OCI-LY1 (cell line): ENCODE results near the gene PTPRM.

ENCODE experiments used
- H2AFZ ChIP-seq: fragments of 200-600 bp; sonication (generic), shearing (Covaris generic); 2 replicates; pipeline ENCODE4 v1.6.0; 2014; ENCODE audit warnings: antibody characterized with exemption, mild to moderate bottlenecking, low read length
- H3F3A ChIP-seq: fragments of 200-600 bp; sonication (generic), shearing (Covaris generic); 2 replicates; pipeline ENCODE4 v1.6.0; 2014; ENCODE audit warnings: mild to moderate bottlenecking, antibody characterized with exemption, low read length, moderate library complexity; ENCODE audit not compliant: insufficient read depth
- H3K27ac ChIP-seq: fragments of 200-600 bp; sonication (generic); 2 replicates; pipeline ENCODE4 v1.5.1; 2014; ENCODE audit warnings: low read length, mixed run types, mild to moderate bottlenecking, low read depth; ENCODE audit not compliant: poor library complexity, severe bottlenecking
- H3K27me3 ChIP-seq: fragments of 200-600 bp; sonication (generic); 2 replicates; pipeline ENCODE4 v1.6.0; 2014; ENCODE audit warnings: antibody characterized with exemption, mild to moderate bottlenecking, low read length, moderate library complexity; ENCODE audit not compliant: insufficient read depth
- H3K36me3 ChIP-seq: fragments of 200-600 bp; sonication (generic); 2 replicates; pipeline ENCODE4 v1.6.1; 2014; ENCODE audit warnings: mild to moderate bottlenecking, antibody characterized with exemption, low read length, moderate library complexity, mixed read lengths; ENCODE audit not compliant: insufficient read depth
- H3K4me1 ChIP-seq: fragments of 200-600 bp; sonication (generic); 2 replicates; pipeline ENCODE4 v1.5.1; 2014; ENCODE audit warnings: mild to moderate bottlenecking, low read length, moderate library complexity; ENCODE audit not compliant: insufficient read depth, severe bottlenecking
- H3K4me2 ChIP-seq: fragments of 200-600 bp; sonication (generic), shearing (Covaris generic); 2 replicates; pipeline ENCODE4 v1.6.1; 2014; ENCODE audit warnings: low read length
- H3K4me3 ChIP-seq: fragments of 200-600 bp; sonication (generic); 2 replicates; pipeline ENCODE4 v1.5.1; 2014; ENCODE audit warnings: low read length, low read depth, mild to moderate bottlenecking, mixed read lengths; ENCODE audit not compliant: poor library complexity, severe bottlenecking
- H3K79me2 ChIP-seq: fragments of 200-600 bp; shearing (Covaris generic); 2 replicates; pipeline ENCODE4 v1.6.1; 2016; ENCODE audit warnings: mixed run types, low read length, mixed read lengths; ENCODE audit not compliant: insufficient read depth
- H3K9ac ChIP-seq: fragments of 200-600 bp; sonication (generic), shearing (Covaris generic); 2 replicates; pipeline ENCODE4 v1.6.1; 2014; ENCODE audit warnings: mild to moderate bottlenecking, low read length, mixed read lengths
- H3K9me2 ChIP-seq: fragments of 200-600 bp; sonication (generic), shearing (Covaris generic); 2 replicates; pipeline ENCODE4 v1.6.1; 2014; ENCODE audit warnings: low read depth, mild to moderate bottlenecking, low read length, mixed read lengths
- H3K9me3 ChIP-seq: fragments of 200-600 bp; shearing (Covaris generic); 2 replicates; pipeline ENCODE4 v1.6.1; 2014; ENCODE audit warnings: low read length, mixed read lengths
- H4K20me1 ChIP-seq: fragments of 200-600 bp; sonication (generic), shearing (Covaris generic); 2 replicates; pipeline ENCODE4 v1.6.0; 2016; ENCODE audit warnings: mild to moderate bottlenecking, low read length; ENCODE audit not compliant: insufficient read depth
- EZH2 ChIP-seq: fragments of 200-600 bp; sonication (generic), shearing (Covaris generic); IDR thresholded peaks from 2 replicates; pipeline ENCODE4 v1.8.0; 2017; ENCODE audit warnings: borderline replicate concordance, mixed run types, mild to moderate bottlenecking, antibody characterized with exemption, low read length, moderate library complexity, mixed read lengths
- TF ChIP-seq, protein P1 (sequence below): fragments of 200-600 bp; sonication (generic), shearing (Covaris generic); IDR thresholded peaks from 2 replicates; pipeline ENCODE4 v1.5.1; 2017; ENCODE audit warnings: mild to moderate bottlenecking, antibody characterized with exemption, low read length, moderate library complexity, mixed read lengths

PTPRM gene

GRCh38 chr18:8130096-8130495 is 563.0 kb downstream of the PTPRM start:
- no peaks in the 10 kb centered on the region for H3K9me2 ChIP-seq
- no peak overlapping the region for H3K9ac ChIP-seq
- H3K4me2 ChIP-seq: no peak overlapping the region
- H3K79me2 ChIP-seq: no peaks in the 10 kb centered on the region
- H3K9me3 ChIP-seq: no peaks in the 10 kb centered on the region
- H3K27ac ChIP-seq: no peak overlapping the region
- TF ChIP-seq, protein P1, sequence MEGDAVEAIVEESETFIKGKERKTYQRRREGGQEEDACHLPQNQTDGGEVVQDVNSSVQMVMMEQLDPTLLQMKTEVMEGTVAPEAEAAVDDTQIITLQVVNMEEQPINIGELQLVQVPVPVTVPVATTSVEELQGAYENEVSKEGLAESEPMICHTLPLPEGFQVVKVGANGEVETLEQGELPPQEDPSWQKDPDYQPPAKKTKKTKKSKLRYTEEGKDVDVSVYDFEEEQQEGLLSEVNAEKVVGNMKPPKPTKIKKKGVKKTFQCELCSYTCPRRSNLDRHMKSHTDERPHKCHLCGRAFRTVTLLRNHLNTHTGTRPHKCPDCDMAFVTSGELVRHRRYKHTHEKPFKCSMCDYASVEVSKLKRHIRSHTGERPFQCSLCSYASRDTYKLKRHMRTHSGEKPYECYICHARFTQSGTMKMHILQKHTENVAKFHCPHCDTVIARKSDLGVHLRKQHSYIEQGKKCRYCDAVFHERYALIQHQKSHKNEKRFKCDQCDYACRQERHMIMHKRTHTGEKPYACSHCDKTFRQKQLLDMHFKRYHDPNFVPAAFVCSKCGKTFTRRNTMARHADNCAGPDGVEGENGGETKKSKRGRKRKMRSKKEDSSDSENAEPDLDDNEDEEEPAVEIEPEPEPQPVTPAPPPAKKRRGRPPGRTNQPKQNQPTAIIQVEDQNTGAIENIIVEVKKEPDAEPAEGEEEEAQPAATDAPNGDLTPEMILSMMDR: no peak
- TF ChIP-seq EZH2: no peak
- no peaks in the 10 kb centered on the region for H3K4me1 ChIP-seq
- no peak overlapping the region for H2AFZ ChIP-seq
- H3K27me3 ChIP-seq: no peaks in the 10 kb centered on the region
- H4K20me1 ChIP-seq: no peaks in the 10 kb centered on the region
- H3K36me3 ChIP-seq: no peaks in the 10 kb centered on the region
- H3K4me3 ChIP-seq: no peak overlapping the region
- no peaks in the 10 kb centered on the region for H3F3A ChIP-seq

- Histone ChIP-seq H3K4me2 (no peak overlapping the region), H3K4me1 (no peaks in the 10 kb centered on the region), H4K20me1 (no peaks in the 10 kb centered on the region), H3K27me3 (no peaks in the 10 kb centered on the region), H3K27ac (no peak overlapping the region), H3K79me2 (no peaks in the 10 kb centered on the region), H3K9me3 (no peaks in the 10 kb centered on the region), H3K4me3 (no peak overlapping the region), H3F3A (no peaks in the 10 kb centered on the region), H3K9ac (no peak overlapping the region), H3K36me3 (no peaks in the 10 kb centered on the region), H3K9me2 (0 out of 2 replicates have a peak, but pooled peaks cover 3% of the 10 kb centered on the region), H2AFZ (no peak overlapping the region)
- TF ChIP-seq, protein P1: no peak
- no peak for TF ChIP-seq EZH2
Measured at GRCh38 chr18:8133032-8133431, 565.9 kb downstream of the PTPRM start.

DNA sequence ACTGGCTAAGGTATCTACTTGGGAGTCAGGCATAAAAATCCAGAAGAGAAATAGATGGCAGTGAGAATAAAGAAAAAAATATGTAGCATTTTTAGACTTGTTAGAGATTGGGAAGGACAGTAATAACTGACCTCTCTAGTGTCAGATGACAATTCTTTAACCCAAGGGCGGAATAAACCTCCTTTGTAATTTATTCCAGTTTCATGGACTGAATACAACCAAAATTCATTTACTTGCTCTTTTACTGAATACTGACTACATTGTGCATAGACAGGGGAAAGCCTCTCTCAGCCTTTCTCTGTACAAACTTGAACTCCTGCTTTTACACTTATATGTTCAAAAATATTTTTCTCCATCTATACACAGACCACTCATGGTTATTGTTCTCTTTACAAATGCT is 566.8 kb downstream of the PTPRM start:
- Histone ChIP-seq H3K79me2 (no peaks in the 10 kb centered on the region), H3K9ac (no peak overlapping the region), H4K20me1 (no peaks in the 10 kb centered on the region), H3K27me3 (no peaks in the 10 kb centered on the region), H3K27ac (no peak overlapping the region), H3K9me3 (no peaks in the 10 kb centered on the region), H3F3A (no peaks in the 10 kb centered on the region), H3K36me3 (no peaks in the 10 kb centered on the region), H3K4me1 (no peaks in the 10 kb centered on the region), H3K4me3 (no peak overlapping the region), H3K9me2 (0 out of 2 replicates have a peak, but pooled peaks cover 3% of the 10 kb centered on the region), H3K4me2 (no peak overlapping the region), H2AFZ (no peak overlapping the region)
- no peak for TF ChIP-seq EZH2
- TF ChIP-seq, protein P1: no peak
